Adrenal gland (tissue), 12 donors: ENCODE data around the gene RFLNA. TPM values are rescaled to one million over a fixed set of nuclear protein-coding genes. Genes with fewer than 3 reads are reported as not detected.
A peak's percentile ranks its signal among the peaks of the same experiment; 100 is the strongest.

Experiments used
- DNase-seq, 7 donors: peaks; one replicate each; pipeline ENCODE4 v3.0.0-alpha.2; 2019 to 2020
- H3K27ac ChIP-seq, 5 donors: fragments of 200-600 bp; sonication (generic) in 4 of 5; 1 replicate in 3 of 5; 2 replicates in 2 of 5; pipeline versions ENCODE4 v1.5.1 to v1.8.0; 2016 to 2020; ENCODE audit warnings: mild to moderate bottlenecking in 1 of 5
- H3K27me3 ChIP-seq: fragments of 200-600 bp; 2 replicates; pipeline ENCODE4 v1.8.0; 2021
- H3K36me3 ChIP-seq, 2 donors: fragments of 200-600 bp; replicated peaks in 1 of 2; 1 replicate in 1 of 2; 2 replicates in 1 of 2; pipeline versions ENCODE4 v1.5.1 to v1.8.0; 2018 to 2022
- H3K4me1 ChIP-seq, 2 donors: fragments of 200-600 bp; replicated peaks in 1 of 2; 1 replicate in 1 of 2; 2 replicates in 1 of 2; pipeline versions ENCODE4 v1.5.1 to v1.8.0; 2018 to 2021
- H3K4me3 ChIP-seq, 4 donors: fragments of 200-600 bp; sonication (generic) in 3 of 4; one replicate each; pipeline ENCODE4 v1.5.1; 2016 to 2018
- H3K9me3 ChIP-seq, 3 donors: fragments of 200-600 bp; sonication (generic) in 1 of 3; replicated peaks in 1 of 3; 1 replicate in 2 of 3; 2 replicates in 1 of 3; pipeline versions ENCODE4 v1.5.1 to v1.8.0; 2016 to 2021
- CTCF ChIP-seq, 6 experiments: fragments of 450-650 bp in 4 of 6; fragments of 200-600 bp in 2 of 6; sonication (generic) in 1 of 6; IDR thresholded peaks; 1 replicate in 5 of 6; 2 replicates in 1 of 6; pipeline versions ENCODE4 v1.5.1 to v1.8.0; 2016 to 2021; ENCODE audit warnings: antibody characterized with exemption in 6 of 6, mild to moderate bottlenecking in 2 of 6, moderate library complexity in 1 of 6
- POLR2A ChIP-seq, 2 donors: fragments of 450-650 bp; IDR thresholded peaks; one replicate each; pipeline ENCODE4 v1.6.1; 2017; ENCODE audit warnings: antibody characterized with exemption in 2 of 2, mild to moderate bottlenecking in 2 of 2, moderate library complexity in 1 of 2
- WGBS, 4 donors: extraction: QIAGEN DNeasy Blood & Tissue Kit in 2 of 4; methylation state at CpG; one replicate each; pipeline versions ENCODE4 v1.1.5 to v1.1.7; 2013 to 2017; 5-methylcytosine and 5-hydroxymethylcytosine counted together
- intact Hi-C, 2 donors: fragments of 100-400 bp; cut with DNase I; formaldehyde crosslinking; loops; one replicate each; pipeline versions ENCODE4 v1.14.1 to v1.15.0; 2022 to 2023
- microRNA-seq, 3 donors: library from miRNA; unstranded; fragments of <30 nt; microRNA quantifications; one replicate each; pipeline ENCODE4, GENCODE V29; 2017 to 2020
- polyA plus RNA-seq, 3 donors: library from polyadenylated mRNA; stranded (reverse); fragments of 200-250 nt in 2 of 3; fragments of 350-450 nt in 1 of 3; fragmentation: Illumina TruSeq in 1 of 3; extraction: RNeasy Lipid Tissue Mini Kit (QIAGEN cat#74804) in 1 of 3; gene quantifications; one replicate each; pipeline ENCODE4 v1.2.3, GENCODE V29; 2013 to 2014
- small RNA-seq, 2 donors: library from RNA; depleted of rRNA; stranded (forward); fragments of <200 nt; gene quantifications; one replicate each; pipeline ENCODE3, GENCODE V24; 2016
- total RNA-seq, 9 donors: library from RNA; depleted of rRNA in 4 of 9; stranded (reverse); fragments of >200 nt in 4 of 9; fragments of 120-200 nt in 1 of 9; fragmentation: NEBNext Ultra II Directional in 1 of 9; extraction: Animal tissue kit (Norgen Biotek cat#: 25700) in 1 of 9; gene quantifications; one replicate each; pipeline versions ENCODE4 v1.1.0 to v1.2.4, GENCODE V29; 2013 to 2023
- donor health status: healthy with polysubstance abuse.
- donor health status: Bipolar disorder and iron deficiency.
- donor health status: DM: yes; HTN: yes; CAD: no.
- donor health status: DM: no; HTN: no; CAD: no.
- donor health status: DM: no; HTN: no; CAD: no.
- donor health status: DM: yes; HTN: yes; CAD: no.

The RFLNA gene
- total and polyA plus RNA-seq, 12 donors: 0.38 to 3.9 (median 1.4) TPM; not detected in 1

- 80 to 87% (median 87%) methylated on average over 7 to 15 of the region's 15 CpGs for WGBS, 4 donors
- Histone ChIP-seq H3K4me1 (peaks cover 25 to 41% of the 10 kb centered on the region in 2 donors), H3K36me3 (peaks cover 0 to 65% of the 10 kb centered on the region in 2 donors), H3K27me3 (no peaks in the 10 kb centered on the region), H3K4me3 (no peak overlapping the region), H3K27ac (peak overlapping the region in 3 of 5 donors; percentile 62 to 87 (median 76)), H3K9me3 (no peaks in the 10 kb centered on the region)
- DNase-seq: no peak
- intact Hi-C loops: no loop called here
- TF ChIP-seq POLR2A (IDR thresholded peaks at IDR 0.05) (no peak), CTCF (IDR thresholded peaks at IDR 0.05) (no peak)
Measured at GRCh38 chr12:124361996-124362395, 67.1 kb downstream of the RFLNA start.

GRCh38 chr12:124363353-124363965, 68.6 kb downstream of the RFLNA start:
- Histone ChIP-seq H3K27me3 (no peaks in the 10 kb centered on the region), H3K4me1 (peaks cover 37 to 56% of the 10 kb centered on the region in 2 donors), H3K9me3 (no peaks in the 10 kb centered on the region), H3K36me3 (peaks cover 0 to 58% of the 10 kb centered on the region in 2 donors), H3K4me3 (no peak overlapping the region), H3K27ac (peak overlapping the region in 2 of 5 donors; percentile 31 to 56)
- intact Hi-C loops: no loop called here
- no peak for TF ChIP-seq CTCF (IDR thresholded peaks at IDR 0.05)
- TF ChIP-seq POLR2A (IDR thresholded peaks at IDR 0.05): no peak
- DNase-seq: no peak
- WGBS, 4 donors: 65 to 77% (median 75%) methylated on average over 5 to 23 of the region's 23 CpGs

GRCh38 chr12:124364543-124364942, 69.7 kb downstream of the RFLNA start:
- 63 to 94% (median 81%) methylated on average over 2 to 11 of the region's 11 CpGs for WGBS, 4 donors
- Histone ChIP-seq H3K4me3 (no peak overlapping the region), H3K27ac (peak overlapping the region in 1 of 5 donors; percentile 56), H3K36me3 (peaks cover 0 to 55% of the 10 kb centered on the region in 2 donors), H3K9me3 (no peaks in the 10 kb centered on the region), H3K27me3 (no peaks in the 10 kb centered on the region), H3K4me1 (peaks cover 44 to 58% of the 10 kb centered on the region in 2 donors)
- TF ChIP-seq POLR2A (IDR thresholded peaks at IDR 0.05) (no peak), CTCF (IDR thresholded peaks at IDR 0.05) (no peak)
- DNase-seq: no peak
- intact Hi-C loops: no loop called here

Small RNA genes within 50 kb of the gene (microRNA-seq; reads per million reads assigned to microRNA genes)
- gene MIR6880: 1.5 to 2.2 (median 1.7) reads per million in 3 donors

Small RNA genes within 50 kb of the gene (small RNA-seq; reads per million reads assigned to genes)
- gene MIR6880: 0 to 0.12 reads per million in 2 donors
